Stimulated activated naive CD8-positive, alpha-beta T cell treated with anti-CD3 and anti-CD28 coated beads, Interleukin-15, Interleukin-2, amounts not matched to agents 100 ng/mL and 50 ng/mL, for 24 hours (primary cell): ENCODE data around the gene ACP7.

Source experiments
- H3K27ac Mint-ChIP-seq: one replicate; pipeline ENCODE4 v1.8.0; 2021; ENCODE audit warnings: mild to moderate bottlenecking, mixed read lengths
- H3K27me3 Mint-ChIP-seq: one replicate; pipeline ENCODE4 v1.8.0; 2021; ENCODE audit warnings: mixed read lengths
- H3K36me3 Mint-ChIP-seq: one replicate; pipeline ENCODE4 v1.8.0; 2021; ENCODE audit warnings: low read depth, mixed read lengths
- H3K4me1 Mint-ChIP-seq: one replicate; pipeline ENCODE4 v1.8.0; 2021; ENCODE audit warnings: low read depth, mixed read lengths
- H3K4me3 Mint-ChIP-seq: one replicate; pipeline ENCODE4 v1.8.0; 2021; ENCODE audit warnings: mild to moderate bottlenecking, mixed read lengths
- H3K9me3 Mint-ChIP-seq: one replicate; pipeline ENCODE4 v1.8.0; 2021; ENCODE audit warnings: mixed read lengths

The ACP7 gene

GRCh38 chr19:39083983-39084731 is at the start of gene ACP7:
Gene ACP7, plus strand, starts transcription at chr19:39084368. Its CDS starts 902 bp downstream, at chr19:39085270.
- H3K4me3 Mint-ChIP-seq: peak within 1 kb of the TSS; percentile 74
- no peaks in the 10 kb centered on the region for H3K9me3 Mint-ChIP-seq
- H3K27ac Mint-ChIP-seq: no peak within 1 kb of the TSS
- no peaks in the 10 kb centered on the region for H3K36me3 Mint-ChIP-seq
- H3K27me3 Mint-ChIP-seq: peaks cover 49% of the 10 kb centered on the region
- H3K4me1 Mint-ChIP-seq: peaks cover 10% of the 10 kb centered on the region

- H3K27ac Mint-ChIP-seq: no peak overlapping the region
- H3K4me3 Mint-ChIP-seq: no peak overlapping the region
- H3K36me3 Mint-ChIP-seq: no peaks in the 10 kb centered on the region
- H3K4me1 Mint-ChIP-seq: no peaks in the 10 kb centered on the region
- peaks cover 21% of the 10 kb centered on the region for H3K27me3 Mint-ChIP-seq
- no peaks in the 10 kb centered on the region for H3K9me3 Mint-ChIP-seq
Measured at GRCh38 chr19:39036581-39036980, 47.6 kb upstream of the ACP7 start.

- Mint-ChIP-seq H3K4me3 (no peak overlapping the region), H3K36me3 (no peaks in the 10 kb centered on the region), H3K4me1 (no peaks in the 10 kb centered on the region), H3K27me3 (peaks cover 21% of the 10 kb centered on the region), H3K9me3 (no peaks in the 10 kb centered on the region), H3K27ac (no peak overlapping the region)
Measured at GRCh38 chr19:39037194-39037593, 47.0 kb upstream of the ACP7 start.

- Mint-ChIP-seq H3K27me3 (peaks cover 14% of the 10 kb centered on the region), H3K4me1 (no peaks in the 10 kb centered on the region), H3K27ac (no peak overlapping the region), H3K9me3 (no peaks in the 10 kb centered on the region), H3K36me3 (no peaks in the 10 kb centered on the region), H3K4me3 (no peak overlapping the region)
Measured at GRCh38 chr19:39038098-39038497, 46.1 kb upstream of the ACP7 start.

- Mint-ChIP-seq H3K9me3 (peaks cover 3% of the 10 kb centered on the region), H3K36me3 (no peaks in the 10 kb centered on the region), H3K27ac (no peak overlapping the region), H3K4me1 (peaks cover 6% of the 10 kb centered on the region), H3K4me3 (no peak overlapping the region), H3K27me3 (no peaks in the 10 kb centered on the region)
Measured at GRCh38 chr19:39045506-39045905, 38.7 kb upstream of the ACP7 start.

- Mint-ChIP-seq H3K27ac (no peak overlapping the region), H3K9me3 (peaks cover 3% of the 10 kb centered on the region), H3K27me3 (no peaks in the 10 kb centered on the region), H3K36me3 (no peaks in the 10 kb centered on the region), H3K4me3 (no peak overlapping the region), H3K4me1 (peaks cover 6% of the 10 kb centered on the region)
Measured at GRCh38 chr19:39046037-39046821, 37.9 kb upstream of the ACP7 start.

- H3K4me1 Mint-ChIP-seq: peaks cover 6% of the 10 kb centered on the region
- H3K4me3 Mint-ChIP-seq: no peak overlapping the region
- H3K27ac Mint-ChIP-seq: no peak overlapping the region
- no peaks in the 10 kb centered on the region for H3K27me3 Mint-ChIP-seq
- no peaks in the 10 kb centered on the region for H3K36me3 Mint-ChIP-seq
- H3K9me3 Mint-ChIP-seq: peaks cover 3% of the 10 kb centered on the region
Measured at GRCh38 chr19:39047073-39047472, 37.1 kb upstream of the ACP7 start.

GRCh38 chr19:39052243-39052746 is 31.9 kb upstream of the ACP7 start:
- Mint-ChIP-seq H3K27ac (no peak overlapping the region), H3K4me1 (no peaks in the 10 kb centered on the region), H3K4me3 (no peak overlapping the region), H3K36me3 (no peaks in the 10 kb centered on the region), H3K9me3 (peaks cover 3% of the 10 kb centered on the region), H3K27me3 (no peaks in the 10 kb centered on the region)

GRCh38 chr19:39052846-39053245 is 31.3 kb upstream of the ACP7 start:
- no peak overlapping the region for H3K27ac Mint-ChIP-seq
- H3K36me3 Mint-ChIP-seq: no peaks in the 10 kb centered on the region

GRCh38 chr19:39053276-39054090 is 30.7 kb upstream of the ACP7 start:
- Mint-ChIP-seq H3K27me3 (no peaks in the 10 kb centered on the region), H3K27ac (no peak overlapping the region), H3K4me3 (no peak overlapping the region), H3K36me3 (no peaks in the 10 kb centered on the region), H3K4me1 (no peaks in the 10 kb centered on the region), H3K9me3 (peaks cover 3% of the 10 kb centered on the region)

More at GRCh38 chr19:39052846-39053245, 31.3 kb upstream of the ACP7 start:
- H3K4me1 Mint-ChIP-seq: no peaks in the 10 kb centered on the region
- no peak overlapping the region for H3K4me3 Mint-ChIP-seq
- no peaks in the 10 kb centered on the region for H3K27me3 Mint-ChIP-seq
- peaks cover 3% of the 10 kb centered on the region for H3K9me3 Mint-ChIP-seq

- H3K4me1 Mint-ChIP-seq: no peaks in the 10 kb centered on the region
- peaks cover 2% of the 10 kb centered on the region for H3K9me3 Mint-ChIP-seq
- no peak overlapping the region for H3K27ac Mint-ChIP-seq
- no peaks in the 10 kb centered on the region for H3K36me3 Mint-ChIP-seq
- H3K4me3 Mint-ChIP-seq: no peak overlapping the region
- H3K27me3 Mint-ChIP-seq: no peaks in the 10 kb centered on the region
Measured at GRCh38 chr19:39054091-39054470, 30.1 kb upstream of the ACP7 start.

- Mint-ChIP-seq H3K4me1 (peaks cover 3% of the 10 kb centered on the region), H3K27ac (no peak overlapping the region), H3K27me3 (no peaks in the 10 kb centered on the region), H3K36me3 (no peaks in the 10 kb centered on the region), H3K9me3 (no peaks in the 10 kb centered on the region), H3K4me3 (no peak overlapping the region)
Measured at GRCh38 chr19:39057615-39058014, 26.6 kb upstream of the ACP7 start.

GRCh38 chr19:39059302-39059701 is 24.9 kb upstream of the ACP7 start:
- H3K4me3 Mint-ChIP-seq: no peak overlapping the region
- no peaks in the 10 kb centered on the region for H3K27me3 Mint-ChIP-seq
- peaks cover 3% of the 10 kb centered on the region for H3K4me1 Mint-ChIP-seq
- no peaks in the 10 kb centered on the region for H3K9me3 Mint-ChIP-seq
- H3K36me3 Mint-ChIP-seq: no peaks in the 10 kb centered on the region
- H3K27ac Mint-ChIP-seq: no peak overlapping the region

- Mint-ChIP-seq H3K4me3 (no peak overlapping the region), H3K36me3 (no peaks in the 10 kb centered on the region), H3K27me3 (no peaks in the 10 kb centered on the region), H3K27ac (no peak overlapping the region), H3K4me1 (peaks cover 3% of the 10 kb centered on the region), H3K9me3 (no peaks in the 10 kb centered on the region)
Measured at GRCh38 chr19:39060171-39060570, 24.0 kb upstream of the ACP7 start.

- no peaks in the 10 kb centered on the region for H3K27me3 Mint-ChIP-seq
- no peak overlapping the region for H3K4me3 Mint-ChIP-seq
- H3K27ac Mint-ChIP-seq: no peak overlapping the region
- H3K36me3 Mint-ChIP-seq: no peaks in the 10 kb centered on the region
- H3K4me1 Mint-ChIP-seq: peaks cover 3% of the 10 kb centered on the region
- no peaks in the 10 kb centered on the region for H3K9me3 Mint-ChIP-seq
Measured at GRCh38 chr19:39064405-39064804, 19.8 kb upstream of the ACP7 start.
